ENCODE measurements around the gene ERI3.

The ERI3 gene

GRCh38 chr1:44303532-44303931 lies 51.5 kb downstream of the ERI3 start:
- no peak for TF ChIP-seq CTCF (conservative IDR thresholded peaks at IDR 0.05; ENCODE audit: low read depth)
- no peak overlapping the region for H3K27ac ChIP-seq
- POLR2A ChIA-PET (ENCODE audit: low non-redundant PET) = no interaction called here
- CTCF ChIA-PET = interaction anchor here (0.6 kb wide), 1 partner anchor 297 kb away, joined by 3 read pairs; no protein-coding TSS in a partner anchor
- DNase-seq (ENCODE audit: low spot score) = no peak

GRCh38 chr1:44302541-44302940 lies 52.5 kb downstream of the ERI3 start:
- no peak overlapping the region for H3K27ac ChIP-seq
- TF ChIP-seq CTCF (conservative IDR thresholded peaks at IDR 0.05; ENCODE audit: low read depth) = no peak
- no peak for DNase-seq (ENCODE audit: low spot score)
- ChIA-PET CTCF (no interaction called here), POLR2A (ENCODE audit: low non-redundant PET) (no interaction called here)

- TF ChIP-seq CTCF (conservative IDR thresholded peaks at IDR 0.05; ENCODE audit: low read depth) = no peak
- CTCF ChIA-PET = no interaction called here
- POLR2A ChIA-PET (ENCODE audit: low non-redundant PET) = no interaction called here
- H3K27ac ChIP-seq = no peak overlapping the region
- no peak for DNase-seq (ENCODE audit: low spot score)
Observed at GRCh38 chr1:44301442-44301841, 53.6 kb downstream of the ERI3 start.

GRCh38 chr1:44300852-44301251 lies 54.2 kb downstream of the ERI3 start:
- no peak for TF ChIP-seq CTCF (conservative IDR thresholded peaks at IDR 0.05; ENCODE audit: low read depth)
- no peak overlapping the region for H3K27ac ChIP-seq
- DNase-seq (ENCODE audit: low spot score) = no peak
- POLR2A ChIA-PET (ENCODE audit: low non-redundant PET) = no interaction called here
- CTCF ChIA-PET = no interaction called here

- CTCF ChIA-PET = no interaction called here
Observed at GRCh38 chr1:44297695-44298400, 57.2 kb downstream of the ERI3 start.

GRCh38 chr1:44296806-44297205 lies 58.3 kb downstream of the ERI3 start:
- no peak for TF ChIP-seq CTCF (conservative IDR thresholded peaks at IDR 0.05; ENCODE audit: low read depth)
- ChIA-PET POLR2A (ENCODE audit: low non-redundant PET) (no interaction called here), CTCF (interaction anchor here (0.7 kb wide), 1 partner anchor 298 kb away, joined by 3 read pairs; no protein-coding TSS in a partner anchor)
- no peak overlapping the region for H3K27ac ChIP-seq
- DNase-seq (ENCODE audit: low spot score) = no peak

More at GRCh38 chr1:44297695-44298400, 57.2 kb downstream of the ERI3 start:
- TF ChIP-seq CTCF (conservative IDR thresholded peaks at IDR 0.05; ENCODE audit: low read depth) = no peak
- no peak overlapping the region for H3K27ac ChIP-seq
- POLR2A ChIA-PET (ENCODE audit: low non-redundant PET) = no interaction called here
- DNase-seq (ENCODE audit: low spot score) = no peak
